ENCODE results near the gene WEE1.

The WEE1 gene

DNA sequence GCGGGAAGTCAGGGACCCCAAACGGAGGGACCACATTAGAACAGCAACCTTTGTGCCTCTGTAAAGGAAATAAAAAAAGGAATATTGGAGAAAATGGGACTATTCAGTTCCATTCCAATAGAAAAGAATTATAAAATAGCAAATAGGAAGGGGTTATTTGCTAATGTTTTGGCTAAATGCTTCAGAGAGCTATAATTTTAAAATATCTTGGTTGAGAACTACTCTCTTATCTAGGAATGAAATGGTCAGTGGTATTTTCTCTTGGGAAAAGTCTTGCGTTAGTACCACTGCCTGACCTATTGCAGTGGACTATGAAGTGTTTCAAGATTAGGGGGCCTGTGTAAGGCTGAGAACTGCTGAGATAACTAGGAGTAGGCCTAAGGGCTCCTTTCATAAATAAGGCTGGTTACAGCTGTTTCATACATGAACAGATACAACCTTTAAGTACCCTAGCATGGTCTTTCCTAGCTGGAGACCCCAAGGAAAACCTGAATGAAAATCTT lies 6.9 kb upstream of the WEE1 start:
- DNase-seq (ENCODE audit: low read depth, low spot score), result no peak

DNA sequence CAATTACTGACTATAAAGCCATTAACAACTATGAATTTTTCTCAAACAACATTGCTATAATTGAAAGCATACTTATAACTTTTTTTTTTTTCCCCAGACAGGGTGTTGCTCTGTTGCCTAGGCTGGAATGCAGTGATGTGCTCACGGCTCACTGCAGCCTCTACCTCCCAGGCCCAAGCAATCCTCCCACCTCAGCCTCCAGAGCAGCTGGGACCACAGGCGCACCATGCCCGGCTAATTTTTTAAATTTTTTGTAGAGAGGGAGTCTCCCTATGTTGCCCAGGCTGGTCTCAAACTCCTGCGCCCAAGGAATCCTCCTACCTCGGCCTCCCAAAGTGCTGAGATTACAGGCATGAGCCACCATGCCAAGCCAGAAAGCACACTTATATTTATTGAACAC lies 6.1 kb upstream of the WEE1 start:
- no peak for DNase-seq (ENCODE audit: low read depth, low spot score)

DNA sequence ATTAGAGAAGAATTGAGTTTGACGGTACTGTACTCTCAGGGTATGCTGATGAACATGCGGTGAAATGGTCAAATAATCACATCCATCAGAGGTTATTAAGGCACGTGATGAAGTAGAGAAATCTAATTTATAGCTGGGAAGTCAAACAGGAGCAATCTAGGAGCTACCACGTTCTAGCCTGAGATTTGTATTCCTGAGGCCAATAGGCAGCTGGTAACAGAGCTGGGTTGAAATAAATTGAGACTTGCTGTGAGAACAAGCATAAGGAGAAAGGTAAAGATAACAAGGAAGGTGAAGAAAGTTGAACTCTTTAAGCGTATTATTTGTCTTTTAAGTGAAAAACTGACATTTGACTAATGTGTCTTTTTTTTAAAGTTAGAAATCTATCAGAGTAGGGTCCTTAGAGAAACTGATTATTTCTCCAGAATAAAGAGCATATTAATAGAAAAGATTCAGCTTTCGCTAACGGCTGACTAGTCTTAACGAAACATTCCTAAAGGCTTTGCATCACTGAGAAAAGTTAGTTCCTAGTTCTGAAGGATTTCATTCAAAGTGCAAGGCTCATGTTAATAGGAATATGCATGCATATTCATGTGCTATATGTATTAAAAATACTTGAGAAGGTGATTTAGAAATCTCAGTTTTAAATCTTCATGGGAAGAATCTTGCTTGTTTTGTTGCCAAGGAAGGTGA lies 5.2 kb upstream of the WEE1 start:
- no peak for DNase-seq (ENCODE audit: low read depth, low spot score)

DNA sequence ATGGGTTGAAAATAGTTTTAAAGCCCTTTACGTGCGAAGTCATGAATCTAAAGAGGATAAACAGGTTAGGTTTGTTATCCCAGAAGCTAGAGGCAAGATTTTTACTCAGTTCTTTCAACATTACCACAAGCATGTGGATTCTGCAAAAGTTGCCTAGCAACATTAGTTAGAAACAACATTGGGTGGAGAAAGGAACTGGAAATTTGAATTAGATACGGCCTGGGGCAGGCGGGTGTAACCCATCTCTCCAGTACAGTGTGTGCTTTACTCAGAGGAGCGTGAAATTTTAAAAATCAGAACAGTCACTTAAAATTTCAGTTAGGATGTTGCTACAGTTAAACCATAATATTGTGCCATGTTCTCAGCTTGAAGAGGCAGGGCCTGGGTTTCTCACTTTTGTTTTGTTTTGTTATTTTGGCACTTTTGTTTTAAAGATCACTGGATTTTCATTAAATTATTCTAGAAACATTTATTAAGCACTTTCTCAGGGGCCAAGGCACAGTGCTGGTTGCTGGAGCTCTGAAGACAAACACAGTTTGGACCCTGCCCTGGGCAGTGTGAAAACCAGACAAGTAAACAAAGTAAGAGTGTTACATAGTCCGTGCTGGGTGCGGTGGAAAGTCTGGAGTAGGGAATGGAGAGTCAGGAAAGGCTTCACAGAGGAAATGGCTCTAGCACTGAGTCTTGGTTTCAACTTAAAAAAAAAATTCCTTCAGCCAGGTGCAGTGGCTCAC lies 4.4 kb upstream of the WEE1 start:
- DNase-seq (ENCODE audit: low read depth, low spot score), result no peak

DNA sequence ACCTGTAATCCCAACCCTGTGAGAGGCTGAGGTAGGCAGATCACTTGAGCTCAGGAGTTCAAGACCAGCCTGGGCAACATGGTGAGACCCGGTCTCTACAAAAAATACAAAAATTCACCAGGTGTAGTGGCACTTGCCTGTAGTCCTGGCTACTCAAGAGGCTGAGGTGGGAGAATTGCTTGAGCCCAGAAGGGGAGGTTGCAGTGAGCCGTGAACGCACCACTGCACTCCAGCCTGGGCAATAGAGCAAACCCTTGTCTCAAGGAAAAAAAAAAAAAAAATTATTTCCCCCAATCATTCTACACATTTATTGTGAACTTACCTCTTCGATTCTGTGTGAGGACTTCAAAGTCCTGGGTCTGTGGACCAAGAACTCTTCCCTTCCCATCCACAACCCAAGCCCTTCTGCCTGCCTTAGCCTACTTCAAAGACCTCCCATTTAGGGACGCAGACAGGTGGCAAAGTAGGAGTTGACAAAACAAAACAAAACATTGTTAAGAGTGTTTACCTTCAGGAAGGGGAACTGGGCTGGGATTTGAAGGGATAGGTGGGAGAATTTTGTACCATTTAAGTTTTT lies 3.8 kb upstream of the WEE1 start:
- no peak for DNase-seq (ENCODE audit: low read depth, low spot score)

DNA sequence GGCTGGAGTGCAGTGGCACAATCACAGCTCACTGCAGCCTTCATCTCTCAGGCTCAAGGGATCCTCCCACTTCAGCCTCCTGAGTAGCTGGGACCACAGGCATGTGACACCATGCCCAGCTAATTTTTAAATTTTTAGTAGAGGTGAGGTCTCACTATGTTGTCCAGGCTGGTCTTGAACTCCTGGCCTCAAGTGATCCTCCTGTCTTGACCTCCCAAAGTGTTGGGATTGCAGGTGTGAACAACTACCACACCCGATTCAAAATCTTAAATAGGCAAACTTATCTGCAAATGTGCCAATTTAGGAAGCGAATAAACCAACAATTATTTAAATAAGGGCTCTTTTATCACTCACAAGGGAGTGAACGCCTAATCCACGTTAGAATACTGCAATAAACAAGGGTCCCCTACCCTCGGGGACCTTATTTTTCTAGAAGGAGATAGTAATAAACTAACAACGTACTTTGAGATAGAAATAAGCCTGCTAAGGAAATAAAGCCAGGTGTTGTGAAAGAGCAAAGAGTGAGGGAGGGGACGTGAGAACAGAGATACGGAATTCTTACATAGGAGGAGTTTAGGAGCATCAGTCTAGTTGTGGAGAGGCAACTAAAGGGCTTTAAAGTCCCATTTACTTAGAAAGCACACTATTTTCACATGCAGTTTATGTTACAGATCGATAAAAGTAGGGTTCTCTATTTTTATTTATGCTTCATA lies 3.0 kb upstream of the WEE1 start:
- no peak for DNase-seq (ENCODE audit: low read depth, low spot score)

DNA sequence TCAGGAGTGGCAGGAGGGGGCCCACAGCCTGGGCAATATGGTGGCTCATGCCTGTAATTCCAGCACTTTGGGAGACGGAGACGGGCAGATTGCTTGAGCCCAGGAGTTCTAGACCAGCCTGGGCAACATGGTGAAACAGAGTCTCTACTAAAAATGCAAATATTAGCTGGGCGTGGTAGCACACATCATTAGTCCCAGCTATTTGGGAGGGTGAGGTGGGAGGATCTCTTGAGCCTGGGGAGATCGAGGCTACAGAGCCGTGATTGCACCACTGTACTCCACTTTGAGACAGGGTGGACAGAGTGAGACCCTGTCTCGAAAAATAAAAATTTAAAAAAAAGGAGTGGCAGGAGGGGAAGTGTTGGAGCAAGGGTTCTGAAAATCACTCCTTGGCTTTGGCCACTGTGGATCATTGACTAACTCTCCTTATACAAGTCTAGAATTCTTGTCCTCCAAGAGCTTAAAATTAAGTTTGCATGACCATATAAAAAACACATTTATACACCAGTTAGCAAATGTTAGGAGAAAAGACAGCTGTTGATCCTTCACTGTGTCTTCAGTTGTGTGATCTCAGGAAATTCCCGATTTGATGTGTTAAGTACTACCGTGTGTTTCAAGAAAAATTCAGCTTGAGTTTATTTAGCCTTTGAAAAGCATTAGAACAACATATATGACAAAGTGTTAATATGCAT lies 2.3 kb upstream of the WEE1 start:
- no peak for DNase-seq (ENCODE audit: low read depth, low spot score)

DNA sequence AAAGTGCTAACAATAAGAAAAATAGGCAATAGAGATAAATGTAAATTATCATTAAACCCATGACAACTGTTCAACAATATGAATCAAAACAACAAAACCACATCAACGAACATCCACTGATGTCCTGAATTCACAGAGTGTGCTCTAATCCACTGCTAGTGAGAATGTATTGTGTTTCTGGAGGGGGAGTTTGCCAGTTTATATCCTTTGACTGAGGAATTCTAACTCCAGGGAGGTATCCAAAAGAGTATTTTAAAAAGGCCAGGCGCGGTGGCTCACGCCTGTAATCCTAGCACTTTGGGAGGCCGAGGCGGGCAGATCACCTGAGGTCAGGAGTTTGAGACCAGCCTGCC lies 1.7 kb upstream of the WEE1 start:
- no peak for DNase-seq (ENCODE audit: low read depth, low spot score)

DNA sequence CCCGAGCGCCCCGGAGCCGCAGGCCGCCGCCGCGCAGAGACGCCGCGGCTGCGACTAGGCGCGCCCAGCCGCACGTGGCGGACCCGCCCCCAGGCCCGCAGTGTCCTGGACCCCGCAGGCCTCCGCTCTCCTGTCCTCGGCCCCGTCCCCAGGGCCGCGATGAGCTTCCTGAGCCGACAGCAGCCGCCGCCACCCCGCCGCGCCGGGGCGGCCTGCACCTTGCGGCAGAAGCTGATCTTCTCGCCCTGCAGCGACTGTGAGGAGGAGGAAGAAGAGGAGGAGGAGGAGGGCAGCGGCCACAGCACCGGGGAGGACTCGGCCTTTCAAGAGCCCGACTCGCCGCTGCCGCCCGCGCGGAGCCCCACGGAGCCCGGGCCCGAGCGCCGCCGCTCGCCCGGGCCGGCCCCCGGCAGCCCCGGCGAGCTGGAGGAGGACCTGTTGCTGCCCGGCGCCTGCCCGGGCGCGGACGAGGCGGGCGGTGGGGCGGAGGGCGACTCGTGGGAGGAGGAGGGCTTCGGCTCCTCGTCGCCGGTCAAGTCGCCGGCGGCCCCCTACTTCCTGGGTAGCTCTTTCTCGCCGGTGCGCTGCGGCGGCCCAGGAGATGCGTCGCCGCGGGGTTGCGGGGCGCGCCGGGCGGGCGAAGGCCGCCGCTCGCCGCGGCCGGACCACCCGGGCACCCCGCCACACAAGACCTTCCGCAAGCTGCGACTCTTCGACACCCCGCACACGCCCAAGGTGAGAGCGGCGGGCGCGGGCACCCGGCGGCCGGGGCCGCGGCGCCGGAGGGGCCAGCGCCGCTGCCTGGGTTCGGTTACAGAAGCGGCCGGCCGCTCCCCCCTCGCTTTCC lies 528 bp downstream of the WEE1 start:
- no peak for DNase-seq (ENCODE audit: low read depth, low spot score)

DNA sequence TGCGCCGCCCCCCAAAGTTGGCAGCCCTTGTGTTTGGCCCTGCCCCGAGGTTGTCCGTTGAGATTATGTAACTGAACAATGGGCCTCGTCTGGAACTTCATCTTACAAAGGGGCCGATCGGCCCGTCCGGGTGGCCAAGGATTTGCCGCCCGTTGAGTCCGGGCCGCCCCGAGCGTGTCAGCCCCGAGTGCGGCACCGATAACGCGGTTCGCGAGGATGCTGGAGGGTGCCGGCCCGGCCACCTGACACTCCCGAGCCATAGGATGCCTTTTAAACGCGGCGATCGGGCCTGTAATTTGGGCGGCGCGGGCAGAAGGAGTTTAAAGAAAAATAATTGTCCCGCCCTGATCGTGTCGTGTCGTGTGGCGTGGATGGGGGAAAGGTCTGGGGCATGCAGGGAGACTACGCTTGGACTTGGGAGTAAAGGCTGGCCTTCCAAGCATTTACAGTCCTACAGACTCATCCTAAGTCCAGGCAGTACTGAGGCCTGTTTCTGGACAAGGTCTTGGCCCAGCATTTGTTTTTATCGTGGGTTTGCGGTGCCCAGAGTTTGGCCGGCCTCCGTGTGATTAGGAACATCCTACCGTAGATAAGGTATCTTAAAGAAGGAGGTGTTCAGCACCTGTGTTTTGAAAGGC lies 1.3 kb downstream of the WEE1 start:
- no peak for DNase-seq (ENCODE audit: low read depth, low spot score)

DNA sequence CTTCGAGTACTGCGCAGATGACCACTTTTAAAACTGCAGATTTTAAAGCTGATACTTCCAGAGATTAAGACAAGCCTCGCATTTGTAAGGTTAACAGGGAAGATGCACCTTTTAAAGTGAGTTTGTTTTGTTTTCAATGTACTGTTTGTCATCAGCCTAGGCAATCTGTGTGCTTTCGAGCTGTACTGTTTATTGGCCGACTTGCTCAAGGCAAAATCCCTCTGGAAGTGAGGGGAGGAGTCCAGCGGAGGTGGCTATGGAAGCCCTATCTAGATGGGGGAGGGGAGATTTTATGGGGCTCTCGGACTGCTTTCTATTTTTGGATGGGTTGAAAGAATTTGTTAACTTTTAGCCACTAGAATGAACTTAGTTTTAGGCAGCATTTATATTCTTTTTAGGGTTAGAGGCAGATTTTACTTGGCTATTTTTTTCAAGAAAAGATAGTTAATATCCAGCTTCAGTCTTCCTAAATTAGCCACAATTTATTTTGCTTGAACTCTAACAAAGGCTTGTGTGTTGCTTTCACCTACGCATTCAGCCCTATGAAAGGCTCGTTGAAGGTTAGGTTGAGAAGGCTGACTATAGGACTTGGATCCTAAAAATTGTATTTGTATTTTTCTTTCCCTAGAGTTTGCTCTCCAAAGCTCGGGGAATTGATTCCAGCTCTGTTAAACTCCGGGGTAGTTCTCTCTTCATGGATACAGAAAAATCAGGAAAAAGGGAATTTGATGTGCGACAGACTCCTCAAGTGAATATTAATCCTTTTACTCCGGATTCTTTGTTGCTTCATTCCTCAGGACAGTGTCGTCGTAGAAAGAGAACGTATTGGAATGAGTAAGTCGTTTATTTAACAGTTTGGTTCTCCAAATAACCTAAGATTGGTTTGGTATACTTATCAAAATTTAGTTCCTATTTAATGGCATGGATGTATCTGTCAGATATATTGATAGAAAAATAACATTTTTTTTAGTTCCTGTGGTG lies 2.1 kb downstream of the WEE1 start:
- no peak for DNase-seq (ENCODE audit: low read depth, low spot score)

DNA sequence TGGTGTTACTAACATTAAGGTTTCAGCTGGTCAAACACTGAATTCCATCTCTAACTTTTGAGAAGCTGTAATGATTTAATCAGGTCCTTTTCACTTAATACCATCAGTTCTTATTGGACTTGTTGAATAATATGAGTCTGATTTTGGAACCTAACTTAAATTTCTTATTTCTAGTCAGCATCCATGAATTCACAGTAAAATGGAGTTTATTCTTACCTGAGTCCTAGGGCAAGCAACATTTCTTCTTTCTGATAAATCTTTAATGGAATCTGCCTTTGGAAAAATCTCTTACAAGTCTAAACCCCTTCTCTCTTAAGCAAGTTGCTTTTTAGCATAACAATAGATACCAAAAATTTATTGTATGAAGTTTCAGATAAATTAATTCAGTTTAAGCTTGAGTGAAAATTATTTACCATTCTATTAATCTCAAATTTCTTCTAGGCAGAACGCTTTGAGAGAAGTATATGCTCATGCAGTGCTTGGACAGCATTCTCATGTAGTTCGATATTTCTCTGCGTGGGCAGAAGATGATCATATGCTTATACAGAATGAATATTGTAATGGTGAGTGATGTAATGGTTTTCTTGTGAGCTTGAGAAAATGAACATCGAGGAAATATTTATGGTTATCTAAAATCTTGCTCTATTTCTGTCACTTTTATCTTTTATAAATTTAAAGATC lies 3.4 kb downstream of the WEE1 start:
- no peak for DNase-seq (ENCODE audit: low read depth, low spot score)

DNA sequence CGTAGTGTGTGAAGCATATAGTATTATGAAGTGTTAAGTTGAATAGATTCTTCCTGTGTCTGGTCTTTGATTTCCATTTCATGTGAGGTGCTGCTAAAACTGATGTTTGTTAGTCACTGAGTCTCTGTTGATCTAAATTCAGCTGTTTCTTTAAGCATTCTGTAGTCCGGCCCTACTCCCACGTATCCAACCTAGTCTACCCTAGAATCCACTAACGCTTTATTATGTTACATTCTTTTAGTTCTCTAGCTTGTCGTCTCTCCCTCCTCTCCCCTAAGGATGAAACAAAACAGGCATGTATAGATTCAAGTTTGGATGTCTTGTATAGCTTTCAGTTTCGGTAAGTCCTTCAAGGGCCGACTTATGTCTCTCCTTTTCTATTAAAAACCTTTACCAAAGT lies 4.1 kb downstream of the WEE1 start:
- DNase-seq (ENCODE audit: low read depth, low spot score), result no peak

DNA sequence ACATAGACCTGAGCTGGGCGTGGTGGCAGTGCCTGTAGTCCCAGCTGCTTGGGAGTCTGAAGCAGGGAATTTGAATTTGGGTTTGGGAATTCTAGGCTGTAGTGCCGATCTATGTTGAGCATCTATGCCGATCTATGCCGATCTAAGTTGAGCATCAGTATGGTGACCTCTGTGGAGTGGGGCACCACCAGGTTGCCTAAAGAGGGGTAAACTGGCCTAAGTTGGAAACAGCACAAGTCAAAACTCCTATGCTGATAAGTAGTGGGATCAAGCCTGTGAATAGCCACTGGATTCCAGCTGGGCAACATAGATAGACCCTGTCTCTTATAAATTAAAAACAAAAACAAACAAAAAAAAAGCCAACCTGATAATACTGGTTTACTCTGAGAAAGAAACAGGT lies 7.4 kb downstream of the WEE1 start:
- no peak for DNase-seq (ENCODE audit: low read depth, low spot score)

DNA sequence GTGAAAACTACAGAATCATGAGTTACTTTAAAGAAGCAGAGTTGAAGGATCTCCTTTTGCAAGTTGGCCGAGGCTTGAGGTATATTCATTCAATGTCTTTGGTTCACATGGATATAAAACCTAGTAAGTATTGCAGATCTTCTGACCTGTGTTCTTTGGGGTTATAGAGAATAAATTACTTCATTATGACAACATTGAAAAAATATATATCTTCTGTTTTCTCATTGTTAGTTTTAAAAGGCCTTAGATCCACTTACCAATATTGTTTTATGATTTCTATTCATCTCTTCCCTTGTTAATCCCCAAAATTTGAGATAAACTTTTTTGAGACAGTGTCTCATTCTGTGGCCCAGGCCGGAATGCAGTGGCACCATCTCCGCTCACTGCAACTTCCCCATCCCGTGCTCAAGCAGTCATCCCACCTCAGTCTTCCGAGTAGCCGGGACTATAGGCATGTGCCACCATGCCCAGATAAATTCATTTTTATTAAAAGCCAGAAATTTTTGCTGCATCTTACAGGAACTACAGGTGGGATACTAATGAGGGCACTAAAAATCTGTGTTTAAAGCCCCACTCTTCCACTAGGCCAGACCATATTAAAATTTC lies 8.2 kb downstream of the WEE1 start:
- DNase-seq (ENCODE audit: low read depth, low spot score), result no peak

DNA sequence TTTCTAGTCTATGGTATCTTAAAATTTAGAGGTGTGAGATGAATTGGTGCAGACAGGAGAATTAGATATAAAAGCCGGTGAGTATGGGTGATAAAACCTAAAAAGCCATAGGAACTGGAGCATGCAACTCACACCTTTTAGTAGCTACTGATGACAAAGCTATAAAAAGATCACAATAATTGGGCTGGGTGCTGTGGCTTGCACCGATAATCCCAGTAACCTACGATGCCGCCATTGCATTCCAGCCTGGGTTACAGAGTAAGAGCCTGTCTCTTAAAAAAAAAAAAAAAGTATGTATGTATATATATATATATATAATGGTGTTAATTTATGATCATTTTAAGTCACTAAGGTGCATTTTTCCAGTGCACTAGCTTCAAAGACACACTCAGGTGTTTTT lies 17.2 kb downstream of the WEE1 start:
- DNase-seq (ENCODE audit: low read depth, low spot score), result no peak

DNA sequence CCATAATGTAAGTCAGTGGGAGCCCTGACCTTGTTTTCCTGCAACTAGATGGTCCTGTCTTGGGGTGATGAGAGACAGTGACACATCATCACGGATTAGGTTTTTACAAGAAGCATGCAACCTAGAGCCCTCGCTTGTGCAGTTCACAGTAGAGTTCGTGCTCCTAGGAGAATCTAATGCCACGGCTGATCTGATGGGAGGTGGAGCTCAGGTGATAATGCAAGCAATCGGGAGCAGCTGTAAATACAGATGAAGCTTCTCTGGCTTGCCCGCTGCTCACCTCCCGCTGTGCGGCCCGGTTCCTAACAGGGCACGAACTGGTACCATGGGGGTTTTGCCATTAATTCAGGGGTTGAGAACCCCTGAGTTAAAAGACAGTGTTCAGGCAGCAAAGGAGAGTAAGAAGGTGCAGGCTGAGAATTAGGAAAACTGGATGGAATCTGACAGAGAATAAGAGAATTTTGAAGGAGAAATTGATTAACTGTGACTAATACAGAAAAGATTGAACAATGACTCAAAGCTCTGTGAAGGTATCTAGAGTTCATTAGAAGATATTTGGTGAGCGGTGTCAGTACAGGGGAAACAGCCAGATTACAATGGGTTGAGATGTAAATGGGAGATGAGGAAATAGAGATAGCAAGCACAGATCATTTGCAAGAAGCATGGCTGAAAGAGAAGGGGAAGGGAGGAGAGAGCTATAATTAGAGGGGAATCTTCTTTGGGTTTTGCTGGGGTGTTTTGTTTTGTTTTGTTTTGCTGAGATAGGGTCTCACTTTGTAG lies 21.0 kb downstream of the WEE1 start:
- no peak for DNase-seq (ENCODE audit: low read depth, low spot score)

Data from activated naive CD8-positive, alpha-beta T cell treated with anti-CD3 and anti-CD28 coated beads, Interleukin-2, amount 50 U/mL, for 16 hours (primary cell).